H4 (cell line): Measurements from ENCODE around the gene SMARCD2. TPM values are rescaled to one million over a fixed set of nuclear protein-coding genes. Genes with fewer than 3 reads are reported as not detected.
"Not testable (repeated sequence)": the region's sequence is repeated elsewhere in the genome, so short reads cannot be mapped to it uniquely, and the experiment has no call there.

Experiments
- DNase-seq: peaks from one replicate; pipeline ENCODE4 v3.0.0-alpha.2; 2015; ENCODE audit warnings: low spot score
- total RNA-seq: library from RNA; depleted of rRNA; stranded (reverse); fragments of >200 nt; shearing (Covaris generic); gene quantifications from 2 replicates; pipeline ENCODE4 v1.2.3, GENCODE V29; 2014; rRNA removed

Gene SMARCD2
- total RNA-seq, 1 experiment from 2014 or later: 86.3 TPM

DNA sequence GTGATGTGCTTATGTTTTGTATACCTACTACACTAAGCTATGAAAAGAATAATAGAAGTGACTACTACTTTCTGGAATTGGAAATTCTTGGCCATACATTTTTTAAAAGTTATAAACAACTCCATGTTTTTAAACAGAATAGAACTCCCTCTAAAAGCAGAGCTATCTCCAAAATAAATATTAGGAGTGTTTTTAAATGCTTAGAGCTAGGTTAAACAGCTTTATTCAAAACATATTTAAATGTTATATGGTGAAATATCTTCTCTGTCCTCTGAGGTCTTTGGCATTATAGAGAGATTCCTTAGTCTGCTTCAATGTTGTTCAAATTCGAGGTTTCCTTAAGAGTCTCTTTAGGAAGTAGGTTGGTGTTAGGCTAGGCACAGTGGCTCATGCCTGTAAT lies 38.2 kb downstream of the SMARCD2 start:
- no peak for DNase-seq

DNA sequence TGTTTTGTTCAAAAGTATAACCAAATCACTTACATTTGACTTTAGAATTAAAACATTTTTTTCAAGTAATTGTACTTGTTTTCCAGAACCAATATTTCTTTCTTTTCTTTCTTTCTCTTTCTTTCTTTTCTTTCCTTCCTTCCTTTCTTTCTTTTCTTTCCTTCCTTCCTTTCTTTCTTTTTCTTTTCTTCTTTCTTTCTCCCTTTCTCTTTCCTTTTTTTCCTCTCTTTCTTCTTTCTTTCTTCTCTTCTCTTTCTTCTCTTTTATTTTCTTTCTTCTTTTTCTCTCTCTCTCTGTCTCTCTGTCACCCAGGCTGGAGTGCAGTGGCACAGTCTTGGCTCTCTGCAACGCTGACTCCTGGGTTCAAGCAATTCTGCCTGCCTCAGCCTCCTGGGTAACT lies 41.7 kb downstream of the SMARCD2 start:
- no peak for DNase-seq

DNA sequence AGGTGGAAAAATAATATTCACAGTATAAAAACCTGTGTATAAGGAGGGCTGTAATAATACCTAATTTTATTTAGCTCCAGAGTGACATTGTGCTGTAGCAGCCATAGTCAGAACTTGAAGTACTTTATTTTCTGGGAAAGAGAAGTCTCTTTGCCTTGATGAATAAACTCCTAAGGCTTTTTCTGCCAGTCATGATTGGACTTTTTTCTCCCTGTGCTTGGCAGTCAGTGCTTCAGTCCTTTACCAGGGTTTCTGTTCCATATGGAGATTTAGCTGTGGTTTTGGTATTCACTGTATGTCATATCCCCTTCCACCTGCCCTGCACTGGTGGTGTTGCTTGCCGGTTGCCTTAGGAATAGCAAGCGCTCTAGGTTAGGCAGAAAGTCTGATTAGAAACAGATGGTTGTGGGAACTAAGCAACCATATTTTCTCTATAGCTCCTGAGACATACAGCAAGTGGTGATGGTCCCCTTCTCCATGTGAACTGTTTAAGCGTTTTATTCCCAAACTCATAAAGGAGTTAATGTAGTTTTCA lies 43.8 kb downstream of the SMARCD2 start:
- no peak for DNase-seq

DNA sequence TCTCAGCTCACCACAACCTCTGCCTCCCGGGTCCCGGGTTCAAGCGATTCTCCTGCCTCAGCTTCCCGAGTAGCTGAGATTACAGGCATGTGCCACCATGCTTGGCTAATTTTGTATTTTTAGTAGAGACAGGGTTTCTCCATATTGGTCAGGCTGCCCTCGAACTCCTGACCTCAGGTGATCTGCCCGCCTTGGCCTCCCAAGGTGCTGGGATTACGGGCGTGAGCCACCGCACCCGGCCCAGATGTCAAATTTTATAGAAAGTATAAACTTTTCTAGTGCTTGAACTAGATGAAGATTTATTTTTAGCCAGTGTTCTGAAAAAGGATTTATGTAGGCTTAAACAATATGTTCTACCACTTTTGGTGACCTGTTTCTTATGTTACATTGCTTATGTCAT lies 46.1 kb downstream of the SMARCD2 start:
- not testable (repeated sequence) for DNase-seq

DNA sequence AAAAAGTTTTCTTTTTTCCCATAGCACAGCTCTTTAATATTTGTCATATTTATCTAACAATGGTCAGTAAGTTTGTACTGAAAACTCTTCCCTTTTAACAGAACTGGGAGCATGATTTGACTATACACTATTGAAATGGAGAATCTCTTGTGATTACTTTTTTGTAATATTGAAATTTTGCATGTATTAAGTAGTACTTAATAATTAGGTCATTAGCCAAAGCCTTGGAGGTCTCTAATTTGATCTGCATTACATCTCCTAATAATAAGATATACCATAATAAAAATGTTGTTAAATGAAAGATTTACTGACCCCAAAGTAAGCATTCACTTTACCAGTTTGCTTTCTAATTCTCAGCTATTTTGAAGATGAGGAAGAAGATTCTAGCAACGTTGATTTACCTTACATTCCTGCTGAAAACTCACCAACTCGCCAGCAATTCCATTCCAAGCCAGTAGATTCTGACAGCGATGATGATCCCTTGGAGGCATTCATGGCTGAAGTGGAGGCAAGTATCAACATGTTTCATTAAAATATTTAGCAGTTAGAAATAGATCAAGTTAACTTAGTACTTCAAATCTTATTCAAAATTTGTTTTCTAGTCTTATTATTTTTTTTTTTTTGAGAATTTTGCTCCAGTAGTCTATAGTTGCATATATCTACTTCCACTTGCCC lies 50.3 kb downstream of the SMARCD2 start:
- DNase-seq: no peak

DNA sequence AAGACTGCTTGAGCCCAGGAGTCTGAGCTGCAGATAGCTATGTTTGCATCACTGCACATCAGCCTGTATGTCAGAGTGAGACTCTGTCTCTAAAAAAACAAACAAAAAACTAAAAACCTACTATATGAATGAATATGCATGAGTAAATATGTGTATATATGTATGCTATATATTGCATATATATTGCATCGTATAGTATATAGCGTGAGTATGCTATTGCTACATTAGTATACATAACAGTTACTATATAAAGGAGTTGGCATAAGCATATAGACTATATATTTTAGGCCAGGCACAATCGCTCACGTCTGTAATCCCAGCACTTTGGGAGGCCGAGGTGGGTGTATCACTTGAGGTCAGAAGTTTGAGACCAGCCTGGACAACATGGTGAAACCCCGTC lies 52.4 kb downstream of the SMARCD2 start:
- no peak for DNase-seq

DNA sequence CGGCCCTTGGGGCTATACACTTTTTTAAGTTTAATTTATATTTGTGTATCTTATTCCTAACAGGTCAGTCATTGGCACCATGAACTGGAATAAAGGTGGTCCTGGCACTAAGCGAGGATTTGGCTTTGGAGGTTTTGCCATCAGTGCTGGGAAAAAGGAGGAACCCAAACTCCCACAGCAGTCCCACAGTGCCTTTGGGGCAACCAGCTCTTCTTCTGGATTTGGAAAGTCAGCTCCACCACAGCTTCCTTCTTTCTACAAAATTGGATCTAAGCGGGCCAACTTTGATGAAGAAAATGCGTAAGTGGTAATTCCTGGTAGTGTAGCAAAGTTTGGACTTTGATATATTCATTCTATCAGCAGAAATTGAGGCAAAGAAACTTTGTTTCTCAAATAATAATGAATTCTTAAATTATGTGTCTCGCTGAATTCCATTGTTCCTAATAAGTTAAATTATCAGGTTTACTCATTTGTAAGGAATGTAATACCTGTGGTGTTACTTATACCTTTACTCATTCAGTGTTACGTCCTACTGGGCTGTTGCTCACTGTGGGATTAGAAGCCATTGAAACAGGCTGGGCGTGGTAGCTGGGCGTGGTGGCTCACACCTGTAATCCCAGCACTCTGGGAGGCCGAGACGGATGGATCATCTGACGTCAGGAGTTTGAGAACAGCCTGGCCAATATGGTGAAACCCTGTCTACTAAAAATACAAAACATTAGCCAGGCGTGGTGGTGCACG lies 55.3 kb downstream of the SMARCD2 start:
- DNase-seq: no peak

DNA sequence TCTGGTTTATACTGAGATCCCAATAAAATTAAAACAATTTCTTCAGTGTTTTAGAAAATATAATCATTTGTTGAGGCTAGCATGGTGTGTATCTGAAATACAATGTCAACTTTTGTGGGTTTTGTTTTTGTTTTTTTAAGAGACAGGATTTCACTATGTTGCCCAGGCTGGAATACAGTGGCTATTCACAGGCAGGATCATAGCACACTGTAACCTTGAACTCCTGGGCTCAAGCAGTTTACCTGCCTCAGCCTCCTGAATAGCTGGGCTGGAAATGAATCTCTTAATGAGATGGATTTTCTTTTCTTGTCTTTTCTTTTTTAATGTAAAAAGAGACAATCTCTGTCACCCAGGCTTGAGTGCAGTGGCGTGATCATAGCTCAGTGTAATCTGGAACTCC lies 56.4 kb downstream of the SMARCD2 start:
- no peak for DNase-seq

DNA sequence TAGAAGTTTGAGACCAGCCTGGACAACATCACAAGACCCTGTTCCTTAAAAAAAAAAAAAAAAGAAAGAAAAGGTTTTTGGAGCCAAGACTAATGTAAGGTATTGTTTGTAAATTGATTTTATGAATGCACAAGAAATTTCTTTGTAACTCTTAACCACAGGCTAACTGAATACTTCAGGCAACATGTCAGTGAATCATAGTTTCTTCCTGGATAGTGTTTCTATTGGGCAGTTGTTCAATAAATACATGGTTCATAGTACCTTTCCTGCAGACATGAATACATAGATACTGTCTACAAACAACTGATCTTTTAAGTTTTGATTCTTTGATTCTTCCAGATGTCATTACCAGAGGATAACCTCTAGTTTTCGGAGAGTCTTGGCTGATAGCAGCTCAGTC lies 56.9 kb downstream of the SMARCD2 start:
- no peak for DNase-seq

DNA sequence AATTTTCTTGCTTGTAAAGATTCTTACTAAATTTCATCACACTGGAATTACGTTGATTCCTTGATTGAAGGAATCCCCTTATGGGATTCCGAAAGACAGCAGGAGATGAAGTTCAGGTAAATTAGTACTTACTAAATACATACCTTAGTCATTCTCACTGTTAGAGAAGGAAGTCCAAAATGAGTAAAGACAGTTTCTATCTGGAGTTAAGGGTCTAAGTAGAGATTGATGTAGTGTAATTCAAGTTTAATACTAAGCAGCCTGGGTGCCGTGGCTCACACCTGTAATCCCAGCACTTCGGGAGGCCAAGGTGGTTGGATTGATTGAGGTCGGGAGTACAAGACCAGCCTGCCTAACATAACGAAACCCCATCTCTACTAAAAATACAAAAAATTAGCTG lies 59.0 kb downstream of the SMARCD2 start:
- no peak for DNase-seq

Other genes starting within 250 kb of the SMARCD2 start
- 20.7 and 28.1 TPM in 2 replicates for gene TACO1, start 241.8 kb downstream of the SMARCD2 start, total RNA-seq
- gene MAP3K3, start 220.3 kb downstream of the SMARCD2 start, total RNA-seq: 13.9 and 17.9 TPM in 2 replicates
- gene LIMD2, start 142.6 kb downstream of the SMARCD2 start, total RNA-seq: 20.3 and 27.8 TPM in 2 replicates
- 18.5 and 19.9 TPM in 2 replicates for gene STRADA, start 100.9 kb downstream of the SMARCD2 start, total RNA-seq
- 50.4 and 69.3 TPM in 2 replicates for gene CCDC47, start 69.1 kb downstream of the SMARCD2 start, total RNA-seq
- 21.0 and 30.5 TPM in 2 replicates for gene DDX42, start 68.5 kb downstream of the SMARCD2 start, total RNA-seq
- 64.8 and 71.7 TPM in 2 replicates for gene PSMC5, start 15.3 kb downstream of the SMARCD2 start, total RNA-seq
- gene FTSJ3, start 15.0 kb downstream of the SMARCD2 start, total RNA-seq: 95.5 and 124 TPM in 2 replicates
- gene CSH2, start 31.0 kb upstream of the SMARCD2 start, total RNA-seq: not detected in 2 replicates
- gene GH2, start 39.3 kb upstream of the SMARCD2 start, total RNA-seq: not detected in 2 replicates
- not detected in 2 replicates for gene CSH1, start 53.9 kb upstream of the SMARCD2 start, total RNA-seq
- not detected in 2 replicates for gene CSHL1, start 68.6 kb upstream of the SMARCD2 start, total RNA-seq
- gene GH1, start 76.2 kb upstream of the SMARCD2 start, total RNA-seq: not detected in 2 replicates
- gene CD79B, start 89.6 kb upstream of the SMARCD2 start, total RNA-seq: 1.1 TPM in 1 of 2 replicates, not detected in the other
- 0.02 TPM in 2 replicates for gene SCN4A, start 130.2 kb upstream of the SMARCD2 start, total RNA-seq
- 0.27 and 2.3 TPM in 2 replicates for gene PRR29, start 155.7 kb upstream of the SMARCD2 start, total RNA-seq
- 0.14 TPM in 1 of 2 replicates, not detected in the other for gene ICAM2, start 177.9 kb upstream of the SMARCD2 start, total RNA-seq